Stimulated activated CD8-positive, alpha-beta memory T cell treated with anti-CD3 and anti-CD28 coated beads, Interleukin-2, amount 100 ng/mL, for 48 hours (primary cell): ENCODE results near the gene RFC2.

Experiments used
- DNase-seq, 2 donors: peaks; one replicate each; pipeline ENCODE4 v3.0.0-alpha.2; 2020; ENCODE audit warnings: low read depth in 2 of 2

RFC2 gene

GRCh38 chr7:74254129-74254857 lies at the start of gene RFC2:
Gene RFC2 (minus strand): TSS chr7:74254399. CDS start chr7:74254383, 16 bp downstream.
- peak; percentile 94 to 97 for DNase-seq

DNA sequence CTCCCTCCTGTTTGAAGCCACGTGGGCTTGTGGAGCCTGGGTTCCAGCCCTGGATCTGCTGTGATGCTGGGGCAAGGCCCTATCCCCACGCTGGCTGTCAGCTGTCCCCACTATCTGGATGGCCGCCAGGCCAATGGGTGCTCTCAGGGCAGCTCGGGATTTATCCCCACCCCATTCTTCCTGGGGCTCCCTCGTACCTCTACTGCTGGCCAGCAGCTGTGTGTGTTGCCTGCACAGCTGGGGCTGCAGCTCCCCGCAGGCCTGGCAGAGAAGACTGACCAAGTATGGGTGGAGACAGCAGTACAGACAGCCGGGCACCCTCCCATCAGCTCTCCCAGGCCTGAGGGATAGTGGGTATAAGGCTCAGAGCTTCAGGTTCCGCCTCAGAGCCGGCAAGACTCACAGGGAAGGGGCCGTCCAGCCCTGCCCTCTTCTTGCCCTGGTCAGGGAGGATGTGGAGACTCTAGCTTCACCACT lies 48.6 kb upstream of the RFC2 start:
- DNase-seq = no peak

DNA sequence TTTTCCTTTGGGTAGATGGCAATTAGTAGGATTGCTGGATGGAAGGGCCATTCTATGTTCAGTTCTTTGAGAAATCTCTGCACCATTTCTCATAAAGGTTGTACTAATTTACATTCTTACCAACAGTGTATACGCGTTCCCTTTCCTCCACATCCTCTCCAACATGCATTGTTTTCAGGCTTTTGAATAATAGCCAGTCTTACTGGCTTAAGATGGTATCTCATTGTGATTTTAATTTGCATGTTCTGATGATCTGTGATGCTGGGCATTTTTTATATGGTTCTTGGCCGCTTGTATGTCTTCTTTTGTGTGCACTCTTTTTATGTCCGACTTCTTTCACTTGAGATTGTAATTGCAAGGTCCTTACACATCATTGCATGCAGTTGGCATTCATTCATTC lies 46.7 kb upstream of the RFC2 start:
- DNase-seq = no peak

GRCh38 chr7:74299401-74299800 lies 45.2 kb upstream of the RFC2 start:
- DNase-seq = no peak

DNA sequence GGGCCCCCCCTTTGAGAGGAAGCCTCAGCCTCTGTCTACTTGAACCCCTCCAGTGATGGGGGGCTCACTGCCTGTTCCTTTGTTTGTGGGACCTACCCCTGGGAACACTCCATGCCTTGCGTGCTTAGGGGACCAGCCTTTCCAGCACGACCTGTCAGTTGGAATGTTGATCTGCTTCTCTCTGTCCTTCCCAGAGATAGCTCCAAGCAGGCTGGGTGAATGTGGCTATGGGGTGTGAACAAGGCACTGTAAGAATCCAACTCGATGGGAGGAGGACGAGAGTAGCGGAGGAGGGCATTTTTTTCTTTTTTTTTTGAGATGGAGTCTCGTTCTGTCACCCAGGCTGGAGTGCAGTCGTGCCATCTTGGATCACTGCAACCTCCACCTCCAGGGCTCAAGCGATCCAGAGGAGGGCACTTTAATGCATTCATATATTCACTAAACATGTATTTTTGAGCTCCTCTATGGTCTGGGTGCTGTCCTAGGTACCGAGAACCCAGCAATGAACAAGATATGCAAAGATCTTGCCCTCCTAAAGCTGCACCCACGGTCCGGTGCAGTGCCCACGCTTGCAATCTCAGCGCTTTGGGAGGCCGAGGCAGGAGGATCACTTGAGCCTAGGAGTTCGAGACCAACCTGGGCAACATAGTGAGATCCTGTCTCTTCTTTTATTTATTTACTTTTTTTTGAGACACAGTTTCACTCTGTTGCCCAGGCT lies 43.5 kb upstream of the RFC2 start:
- no peak for DNase-seq

DNA sequence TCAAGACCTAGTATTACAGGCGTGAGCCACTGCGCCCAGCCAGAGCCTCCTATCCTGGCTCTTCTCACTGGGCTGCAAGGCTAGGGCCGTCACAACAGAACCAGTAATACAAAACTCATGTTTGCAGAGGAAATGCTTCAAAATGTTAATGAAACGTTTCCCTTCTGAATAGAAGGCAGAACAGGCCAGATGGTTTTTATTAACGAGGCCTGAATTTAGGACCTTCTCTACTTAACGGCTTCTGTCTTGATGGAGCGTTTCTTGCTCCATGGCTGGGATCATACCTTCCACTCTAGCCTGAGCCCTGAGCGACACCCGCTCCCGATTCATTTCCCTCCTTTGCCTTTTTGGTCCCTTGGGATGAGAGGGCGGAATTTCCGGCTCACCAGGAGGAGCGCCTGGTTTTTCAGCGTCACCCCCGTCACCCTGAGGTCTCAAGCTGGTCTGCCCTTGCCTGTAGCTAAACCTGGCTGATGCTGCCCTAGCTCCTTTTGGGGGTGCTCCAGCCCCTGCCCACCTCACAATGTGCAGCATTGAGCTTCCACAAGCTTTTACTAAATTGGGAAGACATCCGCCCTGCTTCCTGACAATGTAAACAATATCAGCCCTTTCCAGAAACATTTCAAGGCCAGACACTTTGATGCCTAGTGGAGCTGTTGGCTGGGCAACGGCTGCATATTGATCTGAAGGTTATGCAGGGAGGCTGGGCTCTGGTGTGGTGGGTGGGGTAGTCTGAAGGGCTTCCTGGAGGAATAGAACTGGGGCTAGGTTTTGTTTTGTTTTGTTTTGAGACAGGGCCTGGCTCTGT lies 40.2 kb upstream of the RFC2 start:
- no peak for DNase-seq

DNA sequence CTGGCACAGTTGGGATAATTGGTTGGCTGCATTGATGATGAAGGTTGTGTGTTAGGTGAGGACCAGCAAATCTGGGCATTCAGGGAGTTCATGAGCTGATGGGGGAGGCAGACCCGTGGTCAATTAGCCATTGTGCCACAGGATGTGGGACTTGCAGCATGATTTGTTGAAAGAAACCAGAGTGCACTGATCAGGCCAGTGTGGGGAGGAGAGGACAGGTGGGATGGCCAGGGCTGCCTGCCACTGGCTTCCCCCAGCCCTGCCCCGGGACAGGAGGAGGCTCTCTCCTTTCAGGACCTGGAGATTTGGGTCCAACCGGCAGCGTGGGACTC lies 39.3 kb upstream of the RFC2 start:
- no peak for DNase-seq

DNA sequence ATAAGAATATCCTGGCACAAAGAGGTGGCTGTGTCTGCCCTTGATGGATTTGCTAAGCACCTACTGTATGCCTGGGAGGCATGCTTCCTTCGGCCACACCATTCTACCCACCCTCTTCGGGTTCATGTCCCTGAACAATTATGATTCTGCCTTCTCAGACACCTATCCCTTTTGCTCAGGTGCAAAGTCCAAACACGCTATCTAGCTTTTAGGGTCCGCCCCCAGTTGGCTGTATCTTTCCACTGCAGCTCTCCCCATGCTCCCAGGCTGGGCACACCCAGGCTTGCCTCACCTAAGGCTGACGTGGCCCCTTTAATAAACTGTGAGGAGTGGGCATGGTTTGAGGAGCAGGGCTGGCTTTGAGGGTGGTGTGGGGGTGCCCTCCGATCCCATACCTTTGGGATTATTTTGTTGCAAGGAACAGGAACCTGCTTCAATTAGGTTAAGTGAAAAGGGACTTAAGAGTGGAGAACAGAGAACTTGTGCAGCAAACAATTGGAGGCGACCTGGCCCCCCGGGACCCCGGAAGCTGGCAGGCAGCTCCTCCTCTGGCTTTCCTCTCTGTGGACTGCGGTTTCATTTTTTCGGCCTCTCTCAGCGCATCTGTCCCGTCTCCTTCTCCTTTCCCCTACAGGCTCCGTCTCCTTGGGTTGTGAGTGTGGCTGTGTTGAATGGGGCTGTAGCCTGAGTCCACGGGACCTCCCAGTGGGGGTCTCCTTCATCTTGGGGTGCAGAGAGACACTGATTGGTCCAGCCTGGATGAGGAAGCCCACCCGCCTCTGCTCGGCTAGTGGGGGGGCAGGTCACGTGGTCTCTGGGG lies 38.8 kb upstream of the RFC2 start:
- DNase-seq = no peak

GRCh38 chr7:74291535-74291934 lies 37.3 kb upstream of the RFC2 start:
- no peak for DNase-seq

- no peak for DNase-seq
These were observed 36.8 kb upstream of the RFC2 start for GRCh38 chr7:74290981-74291441.

DNA sequence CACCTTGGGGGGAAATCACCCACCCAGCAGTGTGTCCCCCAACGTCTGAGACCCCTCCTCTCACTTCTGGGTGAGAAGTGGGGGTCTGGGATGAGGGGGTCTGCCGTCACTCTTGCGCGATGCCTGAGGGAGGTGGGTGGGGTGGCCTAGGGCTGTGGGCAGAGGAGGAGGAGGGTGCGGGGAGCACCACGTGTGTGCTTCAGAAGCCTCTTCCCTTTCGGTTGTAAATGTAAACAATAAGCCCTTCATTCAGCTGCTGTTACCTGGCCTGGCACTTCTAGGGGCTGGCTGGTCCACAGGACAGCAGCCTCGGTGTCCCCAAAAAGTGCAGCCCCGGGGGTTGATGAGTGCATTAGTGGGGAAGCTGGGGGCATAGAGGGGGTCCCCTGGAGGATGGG lies 36.4 kb upstream of the RFC2 start:
- no peak for DNase-seq

DNA sequence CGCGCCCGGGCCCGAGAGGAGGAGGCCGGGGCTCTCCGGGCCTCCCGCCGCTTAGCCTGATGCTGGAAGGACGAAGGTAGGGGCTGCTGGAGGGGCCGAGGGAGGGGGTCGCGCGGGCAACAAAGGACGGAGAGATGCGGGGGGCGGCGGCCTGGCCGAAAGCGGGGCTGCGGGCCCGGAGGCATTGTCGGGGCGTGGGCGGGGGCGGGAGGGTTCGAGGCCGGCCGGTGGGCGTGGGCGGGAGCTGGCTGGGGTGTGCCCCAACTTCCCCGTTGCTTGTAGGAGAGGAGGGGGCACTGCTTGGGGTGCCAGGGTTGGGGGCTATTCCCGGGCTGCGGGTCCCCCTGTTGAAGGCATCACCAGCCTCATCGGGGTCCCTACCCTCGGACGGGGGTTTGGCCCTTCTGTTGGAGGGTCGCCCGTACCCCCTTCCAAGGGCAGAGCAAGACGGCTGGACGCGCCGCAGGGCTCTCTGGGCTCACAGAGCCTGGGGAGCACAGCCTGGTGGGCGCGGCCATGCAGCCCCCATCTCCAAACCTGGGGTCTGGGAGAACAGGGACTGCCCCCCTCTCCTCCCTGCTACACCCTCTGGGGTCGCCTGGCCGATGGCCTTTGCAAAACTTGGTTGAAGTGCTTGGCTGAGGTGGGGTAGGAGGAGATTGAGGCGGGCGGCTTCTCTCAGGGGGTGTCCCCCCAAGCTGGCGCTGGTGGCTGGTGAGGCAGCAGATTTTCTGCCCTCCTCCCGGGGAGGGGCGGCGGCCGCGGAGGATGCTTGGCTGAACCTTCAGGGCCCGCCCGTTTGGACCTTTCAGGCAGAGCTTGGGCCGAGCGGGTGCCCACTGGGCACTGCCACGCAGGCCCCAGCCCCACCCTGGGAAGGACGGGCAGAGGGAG lies 35.7 kb upstream of the RFC2 start:
- DNase-seq = no peak

- peak; percentile 64 to 70 for DNase-seq
These were observed 34.9 kb upstream of the RFC2 start, which contains the start of gene CLIP2 for GRCh38 chr7:74289018-74289658. Gene CLIP2 (plus strand): TSS chr7:74289407. CDS start chr7:74317547, 28,140 bp downstream.

DNA sequence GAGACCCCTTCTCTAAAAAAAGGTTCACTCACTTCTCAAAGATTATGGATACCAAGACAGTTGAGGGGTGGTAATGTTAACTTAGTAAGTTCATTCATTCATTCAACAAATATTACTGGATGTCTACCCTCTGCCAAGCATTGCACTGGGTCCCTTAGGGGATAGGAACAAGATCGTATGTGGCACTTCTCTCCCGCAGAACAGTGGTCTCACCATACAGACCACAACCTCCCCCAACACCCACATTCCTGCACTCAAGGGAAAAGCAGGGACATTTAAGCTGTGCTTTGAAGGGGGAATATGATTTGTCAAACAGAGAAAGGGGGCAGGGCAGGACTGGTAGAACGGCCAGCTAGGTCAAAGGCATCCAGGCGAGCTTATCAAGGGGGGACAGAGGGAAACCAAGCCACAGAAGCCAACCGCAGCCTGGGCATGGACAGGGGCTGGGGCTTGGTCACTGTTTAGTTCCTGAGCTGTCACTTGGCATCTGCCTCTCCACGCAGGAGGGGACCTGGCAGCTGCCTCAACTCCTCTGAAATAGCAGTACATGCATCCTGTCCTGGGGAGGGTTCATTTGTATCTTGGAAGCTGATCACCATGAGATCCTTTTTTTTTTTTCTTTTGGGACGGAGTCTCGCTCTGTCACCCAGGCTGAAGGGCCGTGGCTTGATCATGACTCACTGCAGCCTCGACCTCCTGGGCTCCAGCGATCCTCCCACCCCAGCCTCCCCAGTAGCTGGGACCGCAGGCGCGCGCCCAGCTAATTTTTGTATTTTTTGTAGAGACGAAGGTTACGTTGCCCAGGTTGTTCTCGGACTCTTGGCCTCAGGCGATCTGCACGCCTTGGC lies 34.1 kb upstream of the RFC2 start:
- no peak for DNase-seq

GRCh38 chr7:74287303-74288033 lies 33.3 kb upstream of the RFC2 start:
- no peak for DNase-seq

GRCh38 chr7:74286131-74286530 lies 31.9 kb upstream of the RFC2 start:
- no peak for DNase-seq

DNA sequence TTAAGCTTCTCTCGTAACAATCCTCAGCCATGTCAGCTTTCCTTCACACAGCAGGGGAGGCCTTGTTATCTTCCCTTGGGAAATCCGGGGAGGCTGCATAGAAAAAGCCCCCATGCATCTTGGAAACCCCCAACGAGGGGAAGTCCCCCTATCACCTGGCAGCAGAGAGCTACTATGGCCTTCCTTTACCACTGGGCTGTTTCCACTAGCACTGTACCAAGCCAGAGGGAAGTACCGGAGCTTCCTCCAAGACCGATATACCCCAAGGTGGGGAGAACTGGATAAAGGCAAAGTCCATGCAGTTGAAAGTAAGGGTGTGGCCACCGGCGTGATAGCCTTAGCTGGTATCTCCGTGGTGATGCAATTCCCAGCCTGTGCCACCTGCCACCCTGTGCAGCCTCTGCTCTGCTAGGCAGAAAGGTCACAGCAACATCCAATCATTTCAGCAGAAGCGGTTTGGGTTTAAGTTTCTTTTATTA lies 30.6 kb upstream of the RFC2 start:
- DNase-seq = no peak

DNA sequence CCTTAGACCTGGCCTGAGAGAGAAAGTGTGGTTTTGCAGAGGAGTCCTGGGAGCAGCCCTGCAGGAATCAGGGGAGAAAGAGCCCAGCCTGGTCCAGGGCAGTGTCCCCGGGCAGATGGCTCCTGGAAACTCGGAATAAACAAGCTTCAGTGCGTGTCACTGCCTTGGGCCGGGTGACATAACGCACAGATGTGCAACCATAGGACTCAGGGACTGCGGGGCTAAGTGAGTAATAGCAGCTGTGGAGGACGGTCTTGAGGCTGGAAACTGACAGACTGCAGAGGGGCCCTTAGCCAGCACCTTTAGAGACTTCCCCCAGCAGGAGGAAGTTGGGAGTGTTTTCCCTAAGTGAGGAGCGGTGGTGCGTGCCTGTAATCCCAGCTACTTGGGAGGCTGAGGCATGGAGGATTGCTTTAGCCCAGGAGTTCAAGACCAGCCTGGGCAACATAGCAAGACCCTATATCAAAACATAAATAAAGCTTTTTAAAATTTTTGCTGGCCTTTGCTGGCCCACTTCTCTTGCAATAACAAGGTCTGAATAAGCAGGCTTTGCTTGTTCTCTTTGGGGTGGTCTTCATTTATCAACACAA lies 29.8 kb upstream of the RFC2 start:
- DNase-seq = no peak
